Measurements from ENCODE around the gene MRAP.

MRAP gene

GRCh38 chr21:32333953-32334673 is 35.5 kb downstream of the MRAP start:
- H3K4me3 ChIP-seq (ENCODE audit: control insufficient read depth, low read depth, low read length), result no peak overlapping the region
- DNase-seq (ENCODE audit: low read depth), result no peak
- no peak for TF ChIP-seq CTCF (IDR thresholded peaks at IDR 0.05; ENCODE audit: control insufficient read depth, insufficient read depth, low read depth, low read length, missing control alignments)

- TF ChIP-seq CTCF (IDR thresholded peaks at IDR 0.05; ENCODE audit: control insufficient read depth, insufficient read depth, low read depth, low read length, missing control alignments), result no peak
- DNase-seq (ENCODE audit: low read depth), result no peak
- no peak overlapping the region for H3K4me3 ChIP-seq (ENCODE audit: control insufficient read depth, low read depth, low read length)
These were observed 36.4 kb downstream of the MRAP start for GRCh38 chr21:32334980-32335531.

- TF ChIP-seq CTCF (IDR thresholded peaks at IDR 0.05; ENCODE audit: control insufficient read depth, insufficient read depth, low read depth, low read length, missing control alignments), result no peak
- DNase-seq (ENCODE audit: low read depth), result no peak
- H3K4me3 ChIP-seq (ENCODE audit: control insufficient read depth, low read depth, low read length), result no peak overlapping the region
These were observed 37.2 kb downstream of the MRAP start for GRCh38 chr21:32335601-32336575.

- no peak overlapping the region for H3K4me3 ChIP-seq (ENCODE audit: control insufficient read depth, low read depth, low read length)
- no peak for DNase-seq (ENCODE audit: low read depth)
- TF ChIP-seq CTCF (IDR thresholded peaks at IDR 0.05; ENCODE audit: control insufficient read depth, insufficient read depth, low read depth, low read length, missing control alignments), result no peak
These were observed 38.1 kb downstream of the MRAP start for GRCh38 chr21:32336711-32337110.

- no peak for DNase-seq (ENCODE audit: low read depth)
- no peak for TF ChIP-seq CTCF (IDR thresholded peaks at IDR 0.05; ENCODE audit: control insufficient read depth, insufficient read depth, low read depth, low read length, missing control alignments)
These were observed 38.6 kb downstream of the MRAP start for GRCh38 chr21:32337206-32337605.

GRCh38 chr21:32338209-32338921 is 39.7 kb downstream of the MRAP start:
- TF ChIP-seq CTCF (IDR thresholded peaks at IDR 0.05; ENCODE audit: control insufficient read depth, insufficient read depth, low read depth, low read length, missing control alignments), result no peak
- no peak for DNase-seq (ENCODE audit: low read depth)
- no peak overlapping the region for H3K4me3 ChIP-seq (ENCODE audit: control insufficient read depth, low read depth, low read length)

More at GRCh38 chr21:32337206-32337605, 38.6 kb downstream of the MRAP start:
- H3K4me3 ChIP-seq (ENCODE audit: control insufficient read depth, low read depth, low read length), result no peak overlapping the region
